Hematopoietic multipotent progenitor cell treated with erythropoietin and hydrocortisone succinate and interleukin-3 and kit ligand, for 15 days (in vitro differentiated cells): Measurements from ENCODE around the gene KCND3.

ENCODE experiments used
- DNase-seq: peaks from one replicate; pipeline ENCODE4 v3.0.0-alpha.2; 2015; ENCODE audit warnings: low spot score

KCND3 gene

GRCh38 chr1:111958075-111958474 lies 31.4 kb downstream of the KCND3 start:
- no peak for DNase-seq

DNA sequence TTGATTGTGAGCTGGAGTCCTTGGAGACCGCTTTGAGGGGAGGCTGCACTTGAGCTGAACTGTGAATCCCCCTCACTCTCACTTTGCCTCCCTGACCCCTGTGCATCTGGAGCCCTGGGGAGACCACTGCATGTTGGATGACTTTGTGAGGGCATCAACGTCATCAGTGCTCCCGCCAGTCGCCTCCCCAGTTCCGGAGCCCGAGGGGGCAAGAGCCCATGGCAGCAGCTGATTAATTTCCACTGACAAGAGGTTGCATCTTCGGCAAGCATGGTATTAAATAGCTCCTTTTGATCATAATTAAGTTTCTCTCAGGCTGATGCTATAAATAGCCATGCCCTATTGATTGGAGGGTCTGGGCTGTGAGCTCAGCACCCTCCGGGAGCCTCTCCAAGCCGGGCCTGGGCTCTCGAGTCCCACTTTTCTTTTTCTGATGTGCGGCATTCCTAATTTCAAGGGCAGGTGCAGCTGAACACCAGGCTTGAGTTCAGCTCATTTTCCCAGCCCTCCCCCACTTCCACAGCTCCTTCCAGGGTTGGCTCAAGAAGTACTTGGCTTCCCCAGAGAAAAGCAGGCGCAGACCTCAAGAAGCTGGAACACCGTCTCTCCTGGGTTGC lies 33.2 kb downstream of the KCND3 start:
- no peak for DNase-seq

- no peak for DNase-seq
These were observed 33.7 kb downstream of the KCND3 start for GRCh38 chr1:111955755-111956154.

DNA sequence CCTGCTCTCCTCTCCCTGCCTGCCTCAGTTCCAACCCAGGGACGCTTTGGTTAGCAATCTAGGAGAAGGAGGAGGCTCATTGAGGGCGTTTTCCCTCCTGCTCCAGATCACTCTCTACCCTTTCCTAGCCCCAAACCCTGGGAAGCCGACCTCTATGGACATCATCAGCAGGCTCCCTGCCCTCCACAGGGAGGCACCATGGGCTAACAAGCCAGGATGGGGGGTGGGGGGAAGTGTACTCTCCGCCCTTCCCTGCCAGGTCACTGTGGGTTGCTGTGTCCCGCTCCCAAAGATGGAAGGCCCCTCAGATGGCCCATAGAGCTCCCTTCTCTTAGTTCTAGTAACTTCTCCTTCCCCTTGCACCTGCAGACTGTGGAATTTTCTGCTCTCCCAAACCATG lies 35.7 kb downstream of the KCND3 start:
- no peak for DNase-seq

DNA sequence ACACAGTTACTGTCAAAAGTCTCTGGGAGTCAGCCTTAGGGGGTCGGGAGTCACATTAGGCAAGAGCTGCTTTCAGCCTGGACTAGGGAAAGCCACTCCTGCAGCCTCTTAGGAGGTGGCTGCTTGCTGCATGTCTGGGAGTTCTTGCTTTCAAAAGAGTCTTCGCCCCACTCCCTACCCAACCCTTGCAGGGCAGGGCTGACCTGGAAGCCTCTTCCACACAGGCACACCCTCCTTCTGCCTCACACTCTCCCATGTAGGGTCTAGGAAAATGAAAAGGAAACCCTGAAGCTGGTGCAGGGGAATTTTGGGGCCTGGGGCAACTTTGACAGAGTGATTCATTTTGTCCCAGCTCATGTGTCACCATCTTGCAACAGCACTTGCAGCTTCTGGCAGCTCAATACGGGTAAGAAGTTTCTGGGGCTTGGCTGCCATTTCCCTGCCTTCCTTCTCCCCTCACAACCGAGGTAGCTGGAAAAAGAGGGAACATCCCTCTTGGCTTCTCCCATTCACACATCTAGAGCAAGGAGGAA lies 37.3 kb downstream of the KCND3 start:
- DNase-seq: no peak

DNA sequence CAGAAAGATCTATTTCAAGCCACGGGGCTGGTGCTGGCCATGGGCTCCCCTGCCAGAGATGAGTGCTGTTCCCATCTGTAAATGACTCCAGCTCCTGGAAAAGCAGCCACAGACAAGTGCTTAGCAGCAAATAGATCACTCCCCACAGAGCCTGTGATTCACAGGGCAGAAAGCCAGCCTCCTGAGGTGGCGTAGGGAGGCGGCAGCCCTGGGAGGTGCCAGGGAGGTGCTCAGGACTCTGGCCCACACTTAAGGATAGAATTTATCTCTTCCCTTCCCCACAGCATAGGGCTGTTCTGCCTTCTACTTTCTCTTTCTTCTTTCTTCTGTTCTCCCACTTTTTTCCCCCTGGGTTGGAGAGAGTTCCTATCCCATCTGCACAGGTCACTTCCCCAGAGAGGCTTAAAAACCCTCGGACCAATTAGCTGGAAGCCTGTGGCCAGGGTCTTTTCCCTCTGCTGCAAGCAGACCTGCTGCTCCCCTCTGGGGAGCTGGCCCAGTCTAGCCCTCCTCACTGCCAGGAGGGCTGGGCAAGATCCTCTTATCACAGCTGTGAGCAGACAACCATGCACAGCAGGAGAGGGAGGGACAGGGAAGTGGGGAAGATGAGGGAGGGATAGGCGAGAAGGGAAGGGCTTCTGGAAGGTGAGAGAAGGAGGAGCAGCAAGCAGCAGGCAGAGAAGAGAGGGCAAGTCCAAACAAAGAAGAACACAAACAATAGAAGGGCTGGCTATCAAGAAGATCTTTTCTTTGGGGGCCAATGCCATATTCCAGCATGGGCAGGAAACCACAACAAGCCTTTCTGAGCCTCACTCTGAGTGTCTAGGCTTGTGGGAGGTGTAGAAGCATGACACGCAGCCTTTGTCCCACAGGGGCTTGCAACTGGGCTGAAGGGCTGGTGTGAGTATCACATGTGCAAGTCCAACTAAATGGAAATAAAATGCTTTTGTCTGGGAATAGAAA lies 41.0 kb downstream of the KCND3 start:
- DNase-seq: no peak

DNA sequence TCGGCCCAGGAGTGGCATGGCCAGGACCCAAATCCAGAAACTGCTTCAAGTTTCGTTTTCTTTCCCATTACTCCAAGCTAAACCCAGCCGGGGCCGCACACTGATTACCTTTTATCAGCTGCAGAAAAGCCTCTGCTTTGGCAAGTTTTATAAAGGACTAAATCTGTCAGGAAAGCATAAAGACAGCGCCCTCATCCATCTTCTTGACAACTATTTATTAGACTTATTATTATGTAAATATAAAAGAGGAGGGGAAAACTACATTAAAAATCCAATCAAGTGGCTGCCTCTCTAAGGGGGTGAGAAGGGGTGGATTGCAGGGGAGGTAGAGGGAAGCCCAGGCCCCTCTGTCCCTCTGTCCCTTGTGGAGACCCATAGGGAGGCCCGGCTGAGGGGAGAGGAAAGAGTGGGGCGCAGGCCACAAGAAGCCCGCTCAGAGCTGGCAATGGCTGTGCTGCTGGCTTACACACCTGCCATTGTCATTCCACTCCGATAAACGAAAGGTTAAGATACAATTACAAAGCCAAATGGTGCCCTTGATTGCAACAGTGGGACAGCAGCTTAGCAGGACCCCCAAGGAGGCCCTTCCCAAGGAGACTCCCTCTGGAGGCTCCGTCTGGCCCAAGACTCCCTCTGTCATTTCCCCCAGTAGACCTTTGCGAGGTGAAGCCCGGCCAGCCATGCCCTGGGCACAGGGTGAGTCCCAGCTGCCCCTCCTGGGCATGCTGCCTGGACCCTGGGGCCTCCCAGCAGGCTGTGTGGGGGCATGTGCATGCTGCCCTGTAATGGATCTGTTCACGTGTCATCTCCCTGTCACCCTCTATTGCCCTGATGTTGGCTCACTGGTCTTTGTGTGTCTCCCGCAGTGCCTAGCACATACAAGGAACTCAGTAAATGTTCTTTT lies 45.4 kb downstream of the KCND3 start:
- no peak for DNase-seq

DNA sequence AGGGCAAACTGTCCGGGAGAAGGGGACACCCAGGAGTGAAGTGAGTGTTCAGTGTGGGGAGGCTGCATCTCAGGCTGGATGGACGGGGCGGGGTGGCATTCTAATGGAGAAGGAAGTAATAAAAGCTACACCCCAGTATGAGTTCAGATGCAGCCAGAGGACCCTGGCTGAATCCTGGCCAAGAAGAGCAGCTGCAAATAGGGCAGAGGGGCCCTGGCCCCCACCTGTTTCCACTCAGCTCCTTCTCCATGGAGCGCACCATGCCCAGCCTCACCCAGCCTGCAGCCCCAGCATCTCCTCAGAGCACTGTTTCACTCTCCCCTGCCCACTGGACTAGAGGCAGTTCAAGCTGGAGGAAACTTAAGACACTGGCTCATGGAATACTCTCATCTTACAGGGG lies 46.4 kb downstream of the KCND3 start:
- DNase-seq: no peak

DNA sequence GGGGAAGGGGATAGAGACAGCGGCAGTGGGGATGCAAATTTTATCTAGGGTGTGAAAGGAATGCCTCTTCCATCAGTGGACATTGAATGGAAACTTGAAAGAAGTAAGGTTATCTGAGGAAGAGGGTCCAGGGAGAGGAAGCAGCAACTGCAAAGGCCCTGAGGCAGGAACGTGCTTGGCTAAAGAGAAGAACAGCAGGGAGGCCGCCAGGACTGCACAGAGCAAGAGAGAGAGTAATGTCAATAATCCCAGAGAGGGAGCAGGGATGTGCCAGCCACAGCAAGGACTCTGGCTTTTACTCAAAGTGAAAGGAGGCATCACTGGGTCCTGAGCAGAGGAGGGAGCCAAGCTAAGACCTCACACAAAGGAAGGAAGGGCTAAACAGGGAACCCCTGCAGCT lies 50.9 kb downstream of the KCND3 start:
- DNase-seq: no peak

DNA sequence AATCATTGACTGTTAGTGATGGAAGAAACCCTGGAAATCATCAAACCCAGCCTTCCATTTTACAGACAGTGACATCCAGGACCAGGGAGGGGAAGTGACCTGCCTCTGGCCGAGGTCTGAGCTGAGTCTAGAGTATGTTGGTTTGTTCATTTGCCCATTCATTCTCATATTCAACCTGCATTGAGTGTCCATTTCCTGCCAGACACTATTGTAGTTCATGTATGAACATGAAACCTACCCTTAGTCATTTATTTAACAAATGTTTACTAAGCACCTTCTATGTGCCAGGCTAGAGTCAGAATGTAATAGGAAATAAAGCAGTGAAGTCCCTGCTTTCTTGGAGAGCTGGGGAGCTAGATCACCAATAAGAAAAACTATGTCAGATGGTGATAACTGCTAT lies 51.3 kb downstream of the KCND3 start:
- no peak for DNase-seq

GRCh38 chr1:111937147-111937725 lies 52.2 kb downstream of the KCND3 start:
- DNase-seq: no peak

DNA sequence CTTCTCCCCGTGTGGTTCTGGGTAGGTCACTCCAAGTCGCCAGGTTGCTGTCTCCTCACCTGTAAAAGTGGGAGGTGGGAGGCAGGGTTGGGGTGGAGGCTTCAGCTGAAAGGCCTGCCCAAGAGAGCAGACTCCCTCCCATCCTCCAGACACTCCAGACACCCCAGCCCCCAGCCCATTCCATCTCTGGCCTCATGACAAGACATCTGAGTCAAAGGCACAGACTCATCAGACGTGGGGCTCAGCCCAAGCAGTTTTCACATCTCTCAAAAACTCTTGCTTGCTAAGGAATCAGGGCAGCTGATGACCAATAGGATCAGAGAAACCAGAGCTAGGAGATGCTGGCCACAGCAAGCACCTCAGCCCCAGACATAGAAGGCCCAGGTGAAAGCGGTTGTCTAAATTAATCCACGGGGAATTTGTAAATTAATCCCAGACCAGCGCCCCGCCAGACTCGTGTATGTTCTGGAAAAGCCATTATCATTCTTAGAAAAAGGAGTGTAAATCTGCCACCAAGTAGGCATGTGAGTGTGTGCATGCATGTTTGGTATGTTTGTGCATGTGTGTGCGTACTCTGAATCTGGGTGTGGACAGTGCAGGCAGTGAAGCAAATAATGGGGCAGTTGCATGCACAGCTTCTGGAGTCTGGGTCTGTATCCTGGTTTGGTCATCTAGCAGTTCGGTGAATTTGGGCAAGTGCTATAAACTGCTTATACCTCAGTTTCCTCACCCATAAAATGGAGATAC lies 55.2 kb downstream of the KCND3 start:
- no peak for DNase-seq

DNA sequence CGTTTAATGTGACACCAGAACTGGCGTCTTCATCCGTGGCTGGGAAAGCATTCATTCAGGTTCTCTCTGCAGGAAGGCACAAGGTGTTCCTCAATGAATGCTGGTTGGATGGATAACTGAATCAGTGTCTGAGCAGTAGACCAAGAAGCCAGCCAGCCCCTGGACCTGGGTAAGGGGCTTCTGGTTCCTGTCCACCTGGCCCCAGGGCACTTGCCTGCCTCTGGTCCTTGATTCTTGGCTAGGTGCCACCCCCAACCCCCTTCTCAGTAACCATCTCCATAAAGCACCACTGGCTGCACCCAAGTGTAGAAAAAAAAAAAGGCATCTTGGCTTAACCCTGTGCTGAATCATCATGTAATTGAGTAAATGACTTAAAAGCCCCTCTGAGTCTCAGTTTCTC lies 59.1 kb downstream of the KCND3 start:
- no peak for DNase-seq

DNA sequence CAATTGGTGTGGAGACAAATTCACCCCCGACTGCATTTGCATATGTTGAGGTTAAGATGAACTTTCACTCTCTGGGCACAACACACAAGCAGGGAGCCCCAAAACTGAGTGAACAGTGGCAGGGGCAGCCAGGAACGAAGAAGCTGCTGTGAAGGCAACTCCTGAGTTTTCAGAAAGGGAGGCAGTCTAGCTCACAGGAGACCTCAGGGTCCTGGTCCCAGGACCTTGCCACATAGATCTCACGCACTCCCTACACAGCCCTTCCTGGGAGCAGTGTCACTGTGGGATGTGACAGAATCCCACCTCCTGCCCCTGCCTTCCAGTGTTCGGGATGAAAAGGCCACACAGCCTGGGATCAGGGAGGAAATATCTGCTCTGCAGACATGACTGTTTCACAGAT lies 60.9 kb downstream of the KCND3 start:
- DNase-seq: no peak

DNA sequence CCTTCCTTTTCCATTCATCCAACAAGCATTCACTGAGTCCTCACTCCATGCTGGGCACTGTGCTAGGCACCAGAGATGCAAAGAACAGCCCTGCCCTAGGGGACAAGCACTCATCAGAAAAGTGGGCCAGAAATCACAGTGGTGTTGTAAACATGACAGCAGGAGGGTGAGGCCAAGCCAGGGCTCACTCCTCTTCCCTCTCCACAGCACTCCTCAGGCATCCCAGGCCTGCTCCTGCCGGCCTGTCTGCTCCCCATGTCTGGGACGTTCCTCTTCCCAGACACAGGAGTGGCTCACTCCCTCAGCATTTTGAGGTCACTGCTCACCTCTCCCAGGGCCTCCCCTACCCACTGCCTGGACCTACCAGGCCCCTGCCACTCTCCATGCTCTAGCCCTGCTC lies 61.8 kb downstream of the KCND3 start:
- no peak for DNase-seq

- DNase-seq: no peak
These were observed 64.7 kb downstream of the KCND3 start for GRCh38 chr1:111924786-111925185.

DNA sequence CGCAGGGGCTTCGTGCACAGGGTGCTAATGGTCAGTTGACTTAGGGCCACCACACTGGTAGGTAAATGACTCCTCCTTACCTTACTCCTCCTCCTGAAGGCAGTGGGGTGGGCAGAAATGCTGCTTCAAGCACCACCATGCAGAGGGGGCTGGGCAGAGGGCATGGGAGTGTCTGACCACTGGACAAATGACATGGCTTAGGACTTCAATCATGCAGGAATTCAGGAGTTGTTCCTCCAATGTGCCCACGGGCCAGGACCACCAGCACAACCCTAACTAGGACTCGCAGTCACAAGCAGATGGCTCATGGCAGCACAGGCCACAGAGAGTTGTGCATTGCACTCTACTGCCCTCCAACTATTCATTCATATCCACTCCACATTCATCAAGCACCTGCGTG lies 65.7 kb downstream of the KCND3 start:
- no peak for DNase-seq

DNA sequence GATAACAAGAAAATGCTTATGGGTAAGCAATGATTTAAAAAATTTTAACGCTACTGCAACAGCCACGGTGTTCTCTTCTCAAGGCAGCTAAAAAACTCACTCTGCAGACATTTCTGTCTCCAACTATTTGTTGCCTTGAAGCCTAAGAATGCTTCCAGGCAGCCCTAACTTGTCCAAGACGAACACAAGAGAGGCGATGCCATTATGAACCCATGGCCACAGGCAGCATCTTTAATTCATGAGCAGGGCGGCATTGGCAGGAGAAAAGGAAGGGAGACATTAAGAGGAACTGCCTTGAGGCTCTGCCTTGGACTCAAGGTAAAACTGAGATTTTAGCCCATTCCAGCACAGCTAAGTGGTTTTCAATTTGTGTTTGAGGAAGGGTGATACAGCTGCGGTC lies 67.5 kb downstream of the KCND3 start:
- DNase-seq: no peak

DNA sequence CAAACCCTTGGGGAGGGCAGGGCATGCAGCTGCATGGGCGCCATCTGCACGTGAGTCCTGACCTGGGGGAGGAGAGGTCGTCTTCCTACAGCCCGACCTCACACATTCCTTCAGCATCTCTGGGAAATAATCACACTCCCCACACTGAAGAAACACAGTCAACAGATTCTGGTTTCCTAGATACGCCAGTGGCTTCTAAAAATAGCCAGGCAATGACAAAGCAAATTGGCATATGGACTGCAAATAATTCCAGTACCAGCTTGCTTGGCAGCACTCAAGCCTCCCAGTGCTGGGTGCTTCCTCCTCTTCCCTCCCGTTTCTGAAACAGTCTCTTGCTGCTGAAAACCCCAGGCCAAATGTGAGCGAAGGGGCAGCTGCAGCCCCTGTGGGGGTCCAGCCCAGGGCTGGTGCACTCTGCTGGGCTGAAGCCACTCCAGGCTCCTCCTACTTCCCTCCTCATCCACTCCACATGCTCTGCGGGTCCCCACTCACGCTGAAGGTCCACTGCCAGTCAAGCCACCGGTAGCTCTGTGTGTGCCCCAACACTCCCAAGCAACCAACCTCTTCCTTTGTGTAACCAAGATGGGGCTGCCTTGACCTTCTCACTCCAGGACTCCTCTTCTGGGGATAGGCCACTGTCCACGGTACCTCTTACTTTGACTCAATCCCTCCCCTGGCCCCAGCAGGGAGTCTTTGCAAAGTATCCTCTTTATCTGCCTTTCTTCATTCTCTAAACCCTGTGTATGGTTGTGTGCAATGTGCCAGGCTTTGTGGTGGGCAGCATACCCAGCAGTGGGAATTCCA lies 69.0 kb downstream of the KCND3 start:
- no peak for DNase-seq

GRCh38 chr1:111911776-111912515 lies 77.5 kb downstream of the KCND3 start:
- no peak for DNase-seq
